ENCODE measurements around the gene IFNGR2.

- TF ChIP-seq CTCF (IDR thresholded peaks at IDR 0.05; ENCODE audit: control extremely low read depth in 1 of 3, insufficient read depth in 1 of 3, low read depth in 1 of 3, low read length in 3 of 3) (no peak), EZH2 (IDR thresholded peaks at IDR 0.05; ENCODE audit: low read depth, low read length, severe bottlenecking) (no peak), POLR2A (IDR thresholded peaks at IDR 0.05; ENCODE audit: control extremely low read depth in 1 of 2, low read depth in 2 of 2, low read length in 2 of 2) (no peak), ZNF274 (IDR thresholded peaks at IDR 0.05; ENCODE audit: borderline replicate concordance, extremely low read depth, low read length) (no peak), SP1 (IDR thresholded peaks at IDR 0.05; ENCODE audit: low read depth, low read length) (no peak), FOSL1 (IDR thresholded peaks at IDR 0.05; ENCODE audit: insufficient read depth, low read depth, low read length) (no peak), JUN (IDR thresholded peaks at IDR 0.05; ENCODE audit: low read depth, low read length) (no peak), USF2 (IDR thresholded peaks at IDR 0.05; ENCODE audit: low read length) (no peak), CREB1 (IDR thresholded peaks at IDR 0.05) (no peak), SIN3A (conservative IDR thresholded peaks at IDR 0.05 in 1 of 2, IDR thresholded peaks at IDR 0.05 in 1 of 2; ENCODE audit: low read depth in 1 of 2, low read length in 2 of 2) (no peak)
Observed at GRCh38 chr21:33397717-33398116, 5.5 kb upstream of the IFNGR2 start.
